ENCODE results near the gene RCAN1. TPM values are rescaled to one million over a fixed set of nuclear protein-coding genes. Genes with fewer than 3 reads are reported as not detected.

RCAN1 gene
- total RNA-seq, 5 donors from 2014 or later (not counting 1 experiment from before 2014, with no cell fraction given): 5.2 to 8.2 (median 5.8) TPM

- ChIA-PET CTCF (interaction anchor here (0.5 to 0.6 kb wide), 2 partner anchors 16 to 820 kb away, joined by 3 to 4 read pairs; no protein-coding TSS in a partner anchor), POLR2A (interaction anchor here in 1 of 2 donors (0.7 kb wide), 1 partner anchor 10 kb away, joined by 3 read pairs; no protein-coding TSS in a partner anchor)
- Mint-ChIP-seq H3K9me3 (no peaks in the 10 kb centered on the region), H3K27me3 (peaks cover 12 to 16% of the 10 kb centered on the region in 2 donors), H3K36me3 (no peaks in the 10 kb centered on the region), H3K4me1 (peaks cover 15 to 20% (median 18%) of the 10 kb centered on the region in 3 donors), H3K27ac (no peak overlapping the region), H3K4me3 (no peak overlapping the region)
- Histone ChIP-seq H3K9me3 (no peaks in the 10 kb centered on the region), H3K27ac (ENCODE audit: low read length) (no peak overlapping the region), H3K27me3 (replicated peaks in 1 of 2; ENCODE audit: control insufficient read depth in 2 of 2, extremely low read depth in 1 of 2, insufficient read depth in 2 of 2, low read length in 1 of 2) (peaks cover 0 to 15% of the 10 kb centered on the region in 2 experiments), H3K4me1 (ENCODE audit: control insufficient read depth in 1 of 2, extremely low read depth in 1 of 2, insufficient read depth in 2 of 2, low read length in 2 of 2) (peaks cover 12% of the 10 kb centered on the region in 2 experiments), H3K4me3 (ENCODE audit: control insufficient read depth in 1 of 2, extremely low read depth in 1 of 2, low read length in 1 of 2) (no peak overlapping the region), H3K36me3 (ENCODE audit: control insufficient read depth in 2 of 2, extremely low read depth in 1 of 2, insufficient read depth in 1 of 2, low read length in 1 of 2) (no peaks in the 10 kb centered on the region)
- 93% methylated on average over 5 of the region's 8 CpGs for WGBS (ENCODE audit: insufficient coverage)
- ATAC-seq (replicated peaks in 1 of 4): no peak
- DNase-seq: no peak
These were observed 2.9 kb upstream of the RCAN1 start for GRCh38 chr21:34617753-34618339.

- Mint-ChIP-seq H3K4me3 (peak overlapping the region; percentile 84 to 90 (median 87)), H3K27ac (peak overlapping the region; percentile 90 to 96), H3K27me3 (peaks cover 0 to 2% of the 10 kb centered on the region in 2 donors), H3K36me3 (no peaks in the 10 kb centered on the region), H3K9me3 (no peaks in the 10 kb centered on the region), H3K4me1 (peaks cover 27 to 31% (median 28%) of the 10 kb centered on the region in 3 donors)
- H3K9me3 ChIP-seq: no peaks in the 10 kb centered on the region
- peak in 3 of 4 experiments; percentile 1 to 4 (median 4) for ATAC-seq (replicated peaks in 1 of 4)
- no peak for DNase-seq
- H3K4me1 ChIP-seq (ENCODE audit: control insufficient read depth in 1 of 2, extremely low read depth in 1 of 2, insufficient read depth in 2 of 2, low read length in 2 of 2): peaks cover 12% of the 10 kb centered on the region in 2 experiments
- peak overlapping the region; percentile 63 for H3K27ac ChIP-seq (ENCODE audit: low read length)
- H3K27me3 ChIP-seq (replicated peaks in 1 of 2; ENCODE audit: control insufficient read depth in 2 of 2, extremely low read depth in 1 of 2, insufficient read depth in 2 of 2, low read length in 1 of 2): peaks cover 0 to 6% of the 10 kb centered on the region in 2 experiments
- WGBS (ENCODE audit: insufficient coverage): 0% methylated on average over 3 of the region's 8 CpGs
- POLR2A ChIA-PET: interaction anchor here in 1 of 2 donors (0.6 kb wide), 1 partner anchor 684 kb away, joined by 4 read pairs; no protein-coding TSS in a partner anchor
- CTCF ChIA-PET: interaction anchor here in 1 of 2 donors (0.8 to 1.3 kb wide), 3 partner anchors 10 to 268 kb away, joined by 3 to 5 read pairs (median 4); no protein-coding TSS in a partner anchor
- no peaks in the 10 kb centered on the region for H3K36me3 ChIP-seq (ENCODE audit: control insufficient read depth in 2 of 2, extremely low read depth in 1 of 2, insufficient read depth in 1 of 2, low read length in 1 of 2)
- H3K4me3 ChIP-seq (ENCODE audit: control insufficient read depth in 1 of 2, extremely low read depth in 1 of 2, low read length in 1 of 2): peak overlapping the region; percentile 56 to 77
These were observed 538 bp upstream of the RCAN1 start for GRCh38 chr21:34615487-34615814.

- Histone ChIP-seq H3K4me1 (ENCODE audit: control insufficient read depth in 1 of 2, extremely low read depth in 1 of 2, insufficient read depth in 2 of 2, low read length in 2 of 2) (peaks cover 12% of the 10 kb centered on the region in 2 experiments), H3K27ac (ENCODE audit: low read length) (no peak overlapping the region), H3K36me3 (ENCODE audit: control insufficient read depth in 2 of 2, extremely low read depth in 1 of 2, insufficient read depth in 1 of 2, low read length in 1 of 2) (no peaks in the 10 kb centered on the region), H3K4me3 (ENCODE audit: control insufficient read depth in 1 of 2, extremely low read depth in 1 of 2, low read length in 1 of 2) (peak overlapping the region; percentile 51 to 77), H3K27me3 (replicated peaks in 1 of 2; ENCODE audit: control insufficient read depth in 2 of 2, extremely low read depth in 1 of 2, insufficient read depth in 2 of 2, low read length in 1 of 2) (peaks cover 0 to 4% of the 10 kb centered on the region in 2 experiments), H3K9me3 (no peaks in the 10 kb centered on the region)
- CTCF ChIA-PET: no interaction called here
- peak overlapping the region; percentile 52 to 63 for H3K27ac Mint-ChIP-seq
- peak overlapping the region; percentile 83 to 90 (median 87) for H3K4me3 Mint-ChIP-seq
- no peaks in the 10 kb centered on the region for H3K9me3 Mint-ChIP-seq
- H3K27me3 Mint-ChIP-seq: peaks cover 0 to 2% of the 10 kb centered on the region in 2 donors
- POLR2A ChIA-PET: interaction anchor here in 1 of 2 donors (0.6 kb wide), 1 partner anchor 665 kb away, joined by 4 read pairs; no protein-coding TSS in a partner anchor
- ATAC-seq (replicated peaks in 1 of 4): no peak
- peaks cover 27 to 31% (median 28%) of the 10 kb centered on the region in 3 donors for H3K4me1 Mint-ChIP-seq
- 7% methylated on average over 35 of the region's 43 CpGs for WGBS (ENCODE audit: insufficient coverage)
- no peaks in the 10 kb centered on the region for H3K36me3 Mint-ChIP-seq
- DNase-seq: peak in 2 of 35 experiments; percentile 3 to 18
These were observed 960 bp downstream of the RCAN1 start for GRCh38 chr21:34613679-34614627.

GRCh38 chr21:34612557-34612956 is 2.4 kb downstream of the RCAN1 start:
- H3K4me1 Mint-ChIP-seq: peaks cover 27 to 31% (median 28%) of the 10 kb centered on the region in 3 donors
- POLR2A ChIA-PET: no interaction called here
- CTCF ChIA-PET: interaction anchor here in 1 of 2 donors (0.7 kb wide), 1 partner anchor 245 kb away, joined by 9 read pairs; no protein-coding TSS in a partner anchor
- H3K27me3 ChIP-seq (replicated peaks in 1 of 2; ENCODE audit: control insufficient read depth in 2 of 2, extremely low read depth in 1 of 2, insufficient read depth in 2 of 2, low read length in 1 of 2): peaks cover 0 to 4% of the 10 kb centered on the region in 2 experiments
- H3K27ac ChIP-seq (ENCODE audit: low read length): no peak overlapping the region
- WGBS (ENCODE audit: insufficient coverage): 94% methylated on average over 2 of the region's 2 CpGs
- H3K36me3 Mint-ChIP-seq: no peaks in the 10 kb centered on the region
- no peaks in the 10 kb centered on the region for H3K9me3 Mint-ChIP-seq
- no peak for ATAC-seq (replicated peaks in 1 of 4)
- H3K27ac Mint-ChIP-seq: no peak overlapping the region
- H3K4me3 Mint-ChIP-seq: no peak overlapping the region
- peaks cover 12% of the 10 kb centered on the region in 2 experiments for H3K4me1 ChIP-seq (ENCODE audit: control insufficient read depth in 1 of 2, extremely low read depth in 1 of 2, insufficient read depth in 2 of 2, low read length in 2 of 2)
- no peaks in the 10 kb centered on the region for H3K9me3 ChIP-seq
- DNase-seq: no peak
- peaks cover 0 to 2% of the 10 kb centered on the region in 2 donors for H3K27me3 Mint-ChIP-seq
- no peak overlapping the region for H3K4me3 ChIP-seq (ENCODE audit: control insufficient read depth in 1 of 2, extremely low read depth in 1 of 2, low read length in 1 of 2)
- H3K36me3 ChIP-seq (ENCODE audit: control insufficient read depth in 2 of 2, extremely low read depth in 1 of 2, insufficient read depth in 1 of 2, low read length in 1 of 2): no peaks in the 10 kb centered on the region

- Mint-ChIP-seq H3K27ac (no peak overlapping the region), H3K4me3 (no peak overlapping the region), H3K4me1 (peaks cover 27 to 31% (median 28%) of the 10 kb centered on the region in 3 donors), H3K36me3 (no peaks in the 10 kb centered on the region), H3K9me3 (no peaks in the 10 kb centered on the region), H3K27me3 (no peaks in the 10 kb centered on the region)
- DNase-seq (no peak), ATAC-seq (replicated peaks in 1 of 4) (no peak)
- Histone ChIP-seq H3K27ac (ENCODE audit: low read length) (no peak overlapping the region), H3K4me3 (ENCODE audit: control insufficient read depth in 1 of 2, extremely low read depth in 1 of 2, low read length in 1 of 2) (no peak overlapping the region), H3K27me3 (replicated peaks in 1 of 2; ENCODE audit: control insufficient read depth in 2 of 2, extremely low read depth in 1 of 2, insufficient read depth in 2 of 2, low read length in 1 of 2) (peaks cover 0 to 4% of the 10 kb centered on the region in 2 experiments), H3K9me3 (no peaks in the 10 kb centered on the region), H3K36me3 (ENCODE audit: control insufficient read depth in 2 of 2, extremely low read depth in 1 of 2, insufficient read depth in 1 of 2, low read length in 1 of 2) (no peaks in the 10 kb centered on the region), H3K4me1 (ENCODE audit: control insufficient read depth in 1 of 2, extremely low read depth in 1 of 2, insufficient read depth in 2 of 2, low read length in 2 of 2) (peaks cover 12% of the 10 kb centered on the region in 2 experiments)
- CTCF ChIA-PET: interaction anchor here in 1 of 2 donors (0.7 kb wide), 1 partner anchor 245 kb away, joined by 9 read pairs; no protein-coding TSS in a partner anchor
- POLR2A ChIA-PET: no interaction called here
- 85% methylated on average over 3 of the region's 3 CpGs for WGBS (ENCODE audit: insufficient coverage)
These were observed 2.9 kb downstream of the RCAN1 start for GRCh38 chr21:34612056-34612455.

- Histone ChIP-seq H3K4me1 (ENCODE audit: control insufficient read depth in 1 of 2, extremely low read depth in 1 of 2, insufficient read depth in 2 of 2, low read length in 2 of 2) (peaks cover 12% of the 10 kb centered on the region in 2 experiments), H3K9me3 (no peaks in the 10 kb centered on the region), H3K27me3 (replicated peaks in 1 of 2; ENCODE audit: control insufficient read depth in 2 of 2, extremely low read depth in 1 of 2, insufficient read depth in 2 of 2, low read length in 1 of 2) (peaks cover 0 to 4% of the 10 kb centered on the region in 2 experiments), H3K4me3 (ENCODE audit: control insufficient read depth in 1 of 2, extremely low read depth in 1 of 2, low read length in 1 of 2) (no peak overlapping the region), H3K36me3 (ENCODE audit: control insufficient read depth in 2 of 2, extremely low read depth in 1 of 2, insufficient read depth in 1 of 2, low read length in 1 of 2) (no peaks in the 10 kb centered on the region), H3K27ac (ENCODE audit: low read length) (no peak overlapping the region)
- DNase-seq (no peak), ATAC-seq (replicated peaks in 1 of 4) (no peak)
- no peaks in the 10 kb centered on the region for H3K36me3 Mint-ChIP-seq
- WGBS (ENCODE audit: insufficient coverage): 100% methylated on average over 1 of the region's 3 CpGs
- ChIA-PET POLR2A (interaction anchor here in 1 of 2 donors (0.6 kb wide), 1 partner anchor 826 kb away, joined by 3 read pairs; no protein-coding TSS in a partner anchor), CTCF (no interaction called here)
- H3K4me1 Mint-ChIP-seq: peaks cover 26 to 31% (median 28%) of the 10 kb centered on the region in 3 donors
- H3K27ac Mint-ChIP-seq: no peak overlapping the region
- H3K9me3 Mint-ChIP-seq: no peaks in the 10 kb centered on the region
- no peak overlapping the region for H3K4me3 Mint-ChIP-seq
- no peaks in the 10 kb centered on the region for H3K27me3 Mint-ChIP-seq
These were observed 3.4 kb downstream of the RCAN1 start for GRCh38 chr21:34611528-34611927.
